Activated naive CD8-positive, alpha-beta T cell treated with anti-CD3 and anti-CD28 coated beads, Interleukin-2, amount 50 U/mL, for 24 hours (primary cell): ENCODE results near the gene SEC22A.

Experiments
- ATAC-seq: fragments of 150-1000 bp; cut with Tn5 transposase; one replicate; pipeline ENCODE4 v1.10.0; 2021
- DNase-seq: peaks from one replicate; pipeline ENCODE4 v3.0.0; 2021
- H3K27ac Mint-ChIP-seq: one replicate; pipeline ENCODE4 v1.8.0; 2021; ENCODE audit warnings: mild to moderate bottlenecking, mixed read lengths
- H3K27me3 Mint-ChIP-seq: one replicate; pipeline ENCODE4 v1.8.0; 2021; ENCODE audit warnings: mixed read lengths
- H3K36me3 Mint-ChIP-seq: one replicate; pipeline ENCODE4 v1.8.0; 2021; ENCODE audit warnings: low read depth, mixed read lengths
- H3K4me1 Mint-ChIP-seq: one replicate; pipeline ENCODE4 v1.8.0; 2021; ENCODE audit warnings: mixed read lengths
- H3K4me3 Mint-ChIP-seq: one replicate; pipeline ENCODE4 v1.8.0; 2021; ENCODE audit warnings: mild to moderate bottlenecking, moderate library complexity, mixed read lengths
- H3K9me3 Mint-ChIP-seq: one replicate; pipeline ENCODE4 v1.8.0; 2021; ENCODE audit warnings: mixed read lengths

SEC22A gene

GRCh38 chr3:123285066-123285465 lies 83.3 kb downstream of the SEC22A start:
- H3K36me3 Mint-ChIP-seq, result no peaks in the 10 kb centered on the region
- H3K27me3 Mint-ChIP-seq, result no peaks in the 10 kb centered on the region
- ATAC-seq, result no peak
- H3K4me3 Mint-ChIP-seq, result no peak overlapping the region
- no peak for DNase-seq
- H3K27ac Mint-ChIP-seq, result no peak overlapping the region
- no peaks in the 10 kb centered on the region for H3K9me3 Mint-ChIP-seq
- no peaks in the 10 kb centered on the region for H3K4me1 Mint-ChIP-seq

GRCh38 chr3:123285479-123285878 lies 83.7 kb downstream of the SEC22A start:
- Mint-ChIP-seq H3K27me3 (no peaks in the 10 kb centered on the region), H3K27ac (no peak overlapping the region), H3K4me3 (no peak overlapping the region), H3K4me1 (no peaks in the 10 kb centered on the region), H3K9me3 (no peaks in the 10 kb centered on the region), H3K36me3 (no peaks in the 10 kb centered on the region)
- ATAC-seq (no peak), DNase-seq (no peak)

GRCh38 chr3:123285931-123286307 lies 84.2 kb downstream of the SEC22A start:
- Mint-ChIP-seq H3K27ac (no peak overlapping the region), H3K4me1 (no peaks in the 10 kb centered on the region), H3K36me3 (no peaks in the 10 kb centered on the region), H3K4me3 (no peak overlapping the region), H3K9me3 (no peaks in the 10 kb centered on the region), H3K27me3 (no peaks in the 10 kb centered on the region)
- no peak for DNase-seq
- ATAC-seq, result no peak

GRCh38 chr3:123286308-123287023 lies 84.7 kb downstream of the SEC22A start:
- ATAC-seq (peak; percentile 73), DNase-seq (peak; percentile 38)
- no peaks in the 10 kb centered on the region for H3K27me3 Mint-ChIP-seq
- H3K27ac Mint-ChIP-seq, result no peak overlapping the region
- no peaks in the 10 kb centered on the region for H3K4me1 Mint-ChIP-seq
- H3K36me3 Mint-ChIP-seq, result no peaks in the 10 kb centered on the region
- no peak overlapping the region for H3K4me3 Mint-ChIP-seq
- H3K9me3 Mint-ChIP-seq, result no peaks in the 10 kb centered on the region

GRCh38 chr3:123287051-123287961 lies 85.6 kb downstream of the SEC22A start:
- Mint-ChIP-seq H3K27ac (no peak overlapping the region), H3K27me3 (no peaks in the 10 kb centered on the region), H3K4me3 (no peak overlapping the region), H3K36me3 (no peaks in the 10 kb centered on the region), H3K4me1 (no peaks in the 10 kb centered on the region), H3K9me3 (no peaks in the 10 kb centered on the region)
- DNase-seq, result no peak
- no peak for ATAC-seq

GRCh38 chr3:123287962-123288302 lies 86.2 kb downstream of the SEC22A start:
- Mint-ChIP-seq H3K27ac (no peak overlapping the region), H3K27me3 (no peaks in the 10 kb centered on the region), H3K36me3 (no peaks in the 10 kb centered on the region), H3K9me3 (no peaks in the 10 kb centered on the region), H3K4me3 (no peak overlapping the region), H3K4me1 (no peaks in the 10 kb centered on the region)
- ATAC-seq (no peak), DNase-seq (no peak)

- Mint-ChIP-seq H3K27me3 (no peaks in the 10 kb centered on the region), H3K36me3 (no peaks in the 10 kb centered on the region), H3K4me3 (no peak overlapping the region), H3K4me1 (no peaks in the 10 kb centered on the region), H3K9me3 (no peaks in the 10 kb centered on the region), H3K27ac (no peak overlapping the region)
- DNase-seq, result no peak
- ATAC-seq, result no peak
Observed at GRCh38 chr3:123289391-123290106, 87.8 kb downstream of the SEC22A start.

- DNase-seq, result no peak
- H3K36me3 Mint-ChIP-seq, result no peaks in the 10 kb centered on the region
- no peaks in the 10 kb centered on the region for H3K27me3 Mint-ChIP-seq
- H3K4me1 Mint-ChIP-seq, result no peaks in the 10 kb centered on the region
- ATAC-seq, result no peak
- H3K27ac Mint-ChIP-seq, result no peak overlapping the region
- H3K9me3 Mint-ChIP-seq, result no peaks in the 10 kb centered on the region
- no peak overlapping the region for H3K4me3 Mint-ChIP-seq
Observed at GRCh38 chr3:123290107-123290930, 88.6 kb downstream of the SEC22A start.

GRCh38 chr3:123290962-123291361 lies 89.2 kb downstream of the SEC22A start:
- H3K36me3 Mint-ChIP-seq, result no peaks in the 10 kb centered on the region
- H3K9me3 Mint-ChIP-seq, result no peaks in the 10 kb centered on the region
- no peaks in the 10 kb centered on the region for H3K27me3 Mint-ChIP-seq
- DNase-seq (no peak), ATAC-seq (no peak)
- no peaks in the 10 kb centered on the region for H3K4me1 Mint-ChIP-seq
- no peak overlapping the region for H3K4me3 Mint-ChIP-seq
- no peak overlapping the region for H3K27ac Mint-ChIP-seq

- Mint-ChIP-seq H3K36me3 (no peaks in the 10 kb centered on the region), H3K4me3 (no peak overlapping the region), H3K9me3 (no peaks in the 10 kb centered on the region), H3K27ac (no peak overlapping the region), H3K27me3 (no peaks in the 10 kb centered on the region), H3K4me1 (no peaks in the 10 kb centered on the region)
- DNase-seq (no peak), ATAC-seq (no peak)
Observed at GRCh38 chr3:123291404-123291803, 89.7 kb downstream of the SEC22A start.

GRCh38 chr3:123292321-123293310 lies 90.9 kb downstream of the SEC22A start:
- DNase-seq (no peak), ATAC-seq (no peak)
- H3K4me1 Mint-ChIP-seq, result no peaks in the 10 kb centered on the region
- H3K4me3 Mint-ChIP-seq, result no peak overlapping the region
- no peaks in the 10 kb centered on the region for H3K27me3 Mint-ChIP-seq
- no peaks in the 10 kb centered on the region for H3K36me3 Mint-ChIP-seq
- H3K9me3 Mint-ChIP-seq, result no peaks in the 10 kb centered on the region
- no peak overlapping the region for H3K27ac Mint-ChIP-seq

- Mint-ChIP-seq H3K27me3 (no peaks in the 10 kb centered on the region), H3K27ac (no peak overlapping the region), H3K9me3 (no peaks in the 10 kb centered on the region), H3K36me3 (no peaks in the 10 kb centered on the region), H3K4me3 (no peak overlapping the region), H3K4me1 (no peaks in the 10 kb centered on the region)
- DNase-seq, result no peak
- ATAC-seq, result no peak
Observed at GRCh38 chr3:123294296-123294938, 92.7 kb downstream of the SEC22A start.
